ENCODE data around the gene NRL. TPM values are rescaled to one million over a fixed set of nuclear protein-coding genes. Genes with fewer than 3 reads are reported as not detected.

Gene NRL
- total RNA-seq, 4 donors from 2014 or later: 2.2 to 2.9 (median 2.3) TPM

DNA sequence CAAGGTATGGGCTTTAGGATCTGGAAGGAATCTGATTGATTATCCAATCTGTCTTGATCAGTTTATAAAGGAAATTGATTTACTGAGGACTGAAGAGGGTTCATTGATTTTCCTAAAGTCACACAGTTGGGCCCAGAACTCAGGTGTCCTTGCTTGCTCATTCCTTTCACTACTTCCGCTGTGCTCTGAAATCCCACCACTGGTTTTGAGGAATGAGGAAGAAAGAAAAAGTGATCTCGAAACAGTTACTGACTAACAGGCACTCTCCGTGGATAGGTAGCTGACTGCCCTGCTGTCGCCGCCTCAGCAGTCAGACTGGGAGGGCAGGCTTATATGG, 15.6 kb upstream of the NRL start, which contains the start of gene FITM1:
FITM1 (plus strand) TSS at position 280 of the 337 bp plus-strand sequence. CDS start 905 bp downstream, outside the sequence.
- Histone ChIP-seq H3K4me3 (no peak within 1 kb of the TSS), H3K36me3 (no peaks in the 10 kb centered on the region), H3K27ac (peak within 1 kb of the TSS; percentile 24), H3K9me3 (no peaks in the 10 kb centered on the region), H3K27me3 (no peaks in the 10 kb centered on the region), H3K4me1 (peaks cover 13% of the 10 kb centered on the region)
- WGBS: 93% methylated on average over 5 of the region's 5 CpGs
- TF ChIP-seq, protein P1, sequence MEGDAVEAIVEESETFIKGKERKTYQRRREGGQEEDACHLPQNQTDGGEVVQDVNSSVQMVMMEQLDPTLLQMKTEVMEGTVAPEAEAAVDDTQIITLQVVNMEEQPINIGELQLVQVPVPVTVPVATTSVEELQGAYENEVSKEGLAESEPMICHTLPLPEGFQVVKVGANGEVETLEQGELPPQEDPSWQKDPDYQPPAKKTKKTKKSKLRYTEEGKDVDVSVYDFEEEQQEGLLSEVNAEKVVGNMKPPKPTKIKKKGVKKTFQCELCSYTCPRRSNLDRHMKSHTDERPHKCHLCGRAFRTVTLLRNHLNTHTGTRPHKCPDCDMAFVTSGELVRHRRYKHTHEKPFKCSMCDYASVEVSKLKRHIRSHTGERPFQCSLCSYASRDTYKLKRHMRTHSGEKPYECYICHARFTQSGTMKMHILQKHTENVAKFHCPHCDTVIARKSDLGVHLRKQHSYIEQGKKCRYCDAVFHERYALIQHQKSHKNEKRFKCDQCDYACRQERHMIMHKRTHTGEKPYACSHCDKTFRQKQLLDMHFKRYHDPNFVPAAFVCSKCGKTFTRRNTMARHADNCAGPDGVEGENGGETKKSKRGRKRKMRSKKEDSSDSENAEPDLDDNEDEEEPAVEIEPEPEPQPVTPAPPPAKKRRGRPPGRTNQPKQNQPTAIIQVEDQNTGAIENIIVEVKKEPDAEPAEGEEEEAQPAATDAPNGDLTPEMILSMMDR (IDR thresholded peaks at IDR 0.05): no peak
- TF ChIP-seq EP300 (IDR thresholded peaks at IDR 0.05) (no peak), POLR2A (IDR thresholded peaks at IDR 0.05) (no peak), POLR2AphosphoS5 (IDR thresholded peaks at IDR 0.05) (no peak)
- no peak for DNase-seq (ENCODE audit: low spot score in 2 of 2)

DNA sequence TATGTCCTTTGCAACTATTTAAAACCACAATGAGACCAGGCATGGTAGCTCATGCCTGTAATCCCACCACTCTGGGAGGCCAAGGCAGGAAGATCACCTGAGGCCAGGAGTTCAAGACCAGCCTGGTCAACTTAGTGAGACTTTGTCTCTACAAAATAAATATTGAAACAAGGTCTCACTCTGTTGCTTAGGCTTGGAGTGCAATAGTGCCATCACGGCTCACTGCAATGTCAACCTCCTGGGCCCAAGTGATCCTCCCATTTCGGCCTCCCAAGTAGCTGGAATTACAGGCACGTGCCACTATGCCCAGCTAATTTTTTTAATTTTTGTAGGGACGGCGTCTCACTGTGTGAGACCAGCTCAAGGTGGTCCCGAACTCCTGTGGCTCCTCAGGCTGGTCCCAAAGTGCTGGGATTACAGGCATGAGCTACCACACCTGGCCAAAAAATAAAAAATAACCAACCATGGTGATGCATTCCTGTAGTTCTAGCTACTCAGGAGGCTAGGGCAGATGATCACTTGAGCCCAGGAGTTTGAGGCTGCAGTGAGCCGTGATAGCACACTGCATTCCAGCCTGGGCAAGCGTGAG, 14.8 kb upstream of the NRL start:
- no peak overlapping the region for H3K4me3 ChIP-seq
- H3K4me1 ChIP-seq: peaks cover 11% of the 10 kb centered on the region
- WGBS: 98% methylated on average over 8 of the region's 8 CpGs
- DNase-seq (ENCODE audit: low spot score in 2 of 2): no peak
- H3K9me3 ChIP-seq: no peaks in the 10 kb centered on the region
- H3K27me3 ChIP-seq: no peaks in the 10 kb centered on the region
- TF ChIP-seq POLR2A (IDR thresholded peaks at IDR 0.05) (no peak), POLR2AphosphoS5 (IDR thresholded peaks at IDR 0.05) (no peak), EP300 (IDR thresholded peaks at IDR 0.05) (no peak)
- TF ChIP-seq, protein P1 (IDR thresholded peaks at IDR 0.05): no peak
- peaks cover 3% of the 10 kb centered on the region for H3K36me3 ChIP-seq
- H3K27ac ChIP-seq: no peak overlapping the region

DNA sequence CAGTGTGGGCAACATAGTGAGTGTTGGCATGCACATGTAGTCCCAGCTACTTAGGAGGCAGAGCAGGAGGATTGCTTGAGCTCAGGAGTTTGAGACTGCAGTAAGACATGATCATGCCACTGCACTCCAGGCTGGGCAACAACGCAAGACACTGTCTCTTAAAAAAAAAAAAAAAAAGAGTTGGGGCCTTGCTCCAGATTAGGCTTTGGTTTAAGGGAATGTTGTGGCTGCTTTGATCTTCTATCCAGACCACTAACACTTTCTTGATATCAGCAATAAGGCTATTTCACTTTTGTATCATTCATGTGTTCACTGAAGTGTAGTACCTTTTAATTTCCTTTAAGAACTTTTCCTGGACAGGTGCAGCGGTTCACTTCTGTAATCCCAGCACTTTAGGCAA, 12.9 kb upstream of the NRL start:
- WGBS: 82% methylated on average over 2 of the region's 2 CpGs
- TF ChIP-seq POLR2AphosphoS5 (IDR thresholded peaks at IDR 0.05) (no peak), POLR2A (IDR thresholded peaks at IDR 0.05) (no peak), EP300 (IDR thresholded peaks at IDR 0.05) (no peak)
- TF ChIP-seq, protein P1 (IDR thresholded peaks at IDR 0.05): no peak

DNA sequence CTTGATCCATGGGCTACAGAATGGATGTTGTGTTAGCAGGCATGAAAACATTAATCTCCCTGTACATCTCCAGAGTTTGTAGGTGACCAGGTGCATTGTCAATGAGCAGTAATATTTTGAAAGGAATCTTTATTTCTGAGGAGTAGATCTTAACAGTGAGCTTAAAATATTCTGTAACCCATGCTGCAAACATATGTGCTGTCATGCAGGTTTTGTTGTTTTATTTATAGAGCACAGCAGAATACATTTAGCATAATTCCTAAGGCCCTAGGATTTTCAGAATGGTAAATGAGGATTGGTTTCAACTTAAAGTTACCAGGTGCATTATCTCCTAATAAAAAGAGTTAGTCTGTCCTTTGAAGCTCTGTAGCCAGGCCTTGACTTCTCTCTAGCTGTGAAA, 12.2 kb upstream of the NRL start:
- Histone ChIP-seq H3K9me3 (no peaks in the 10 kb centered on the region), H3K27ac (no peak overlapping the region), H3K27me3 (no peaks in the 10 kb centered on the region), H3K4me1 (peaks cover 2% of the 10 kb centered on the region), H3K4me3 (no peak overlapping the region), H3K36me3 (peaks cover 24% of the 10 kb centered on the region)
- no peak for DNase-seq (ENCODE audit: low spot score in 2 of 2)
- TF ChIP-seq POLR2A (IDR thresholded peaks at IDR 0.05) (no peak), EP300 (IDR thresholded peaks at IDR 0.05) (no peak), POLR2AphosphoS5 (IDR thresholded peaks at IDR 0.05) (no peak)
- TF ChIP-seq, protein P1 (IDR thresholded peaks at IDR 0.05): no peak

More for the DNA sequence above, 12.9 kb upstream of the NRL start:
- no peak overlapping the region for H3K27ac ChIP-seq
- peaks cover 17% of the 10 kb centered on the region for H3K36me3 ChIP-seq
- peaks cover 9% of the 10 kb centered on the region for H3K4me1 ChIP-seq
- H3K4me3 ChIP-seq: no peak overlapping the region
- no peaks in the 10 kb centered on the region for H3K9me3 ChIP-seq
- no peaks in the 10 kb centered on the region for H3K27me3 ChIP-seq
- no peak for DNase-seq (ENCODE audit: low spot score in 2 of 2)

DNA sequence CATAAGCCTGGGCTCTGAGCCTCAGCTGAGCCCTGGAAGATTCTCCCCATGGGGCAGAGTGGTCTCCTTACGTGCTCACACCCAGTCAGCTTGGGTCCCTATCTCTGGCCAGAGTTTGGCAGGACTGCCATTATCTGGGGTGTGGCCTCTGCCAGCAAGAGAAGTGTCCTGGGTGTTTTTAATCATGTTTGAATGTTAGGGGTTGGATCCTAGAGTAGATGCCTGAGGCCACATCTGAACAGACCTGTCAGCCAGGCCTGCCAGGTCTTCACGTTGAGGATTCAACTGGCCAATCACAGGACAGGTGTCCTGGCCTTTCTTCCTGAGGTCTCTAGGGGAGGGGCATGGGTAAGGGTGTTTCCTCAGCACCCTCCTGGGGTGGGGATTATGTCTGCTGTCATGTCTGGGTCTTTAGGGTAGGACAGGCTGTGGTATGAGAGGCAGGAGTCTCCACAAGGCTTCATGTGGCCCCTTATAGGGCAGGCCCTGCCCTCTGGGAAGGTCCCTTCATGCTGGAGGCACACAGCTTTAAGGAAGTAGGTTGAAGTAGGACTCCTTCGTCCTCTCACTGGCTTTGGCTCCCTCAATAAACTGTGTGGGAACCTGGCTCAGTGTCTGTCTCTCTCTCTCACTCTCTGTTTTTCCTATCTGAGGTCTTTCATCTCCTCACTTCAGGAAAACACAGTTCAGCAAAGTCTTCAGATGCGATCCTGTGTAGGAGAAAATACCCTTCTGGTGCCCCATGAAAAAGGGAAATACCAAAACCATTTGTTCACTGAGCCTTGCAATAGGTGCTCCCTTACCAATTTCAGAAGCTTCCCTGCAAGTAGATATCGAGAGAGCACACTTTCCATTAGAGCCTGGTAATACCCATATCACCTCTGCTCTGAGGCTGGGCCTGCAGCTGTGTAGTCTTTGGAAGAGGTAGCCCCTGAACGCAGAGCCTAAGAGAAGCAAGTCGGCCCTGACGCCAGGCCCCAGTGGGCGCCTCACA, 9.0 kb upstream of the NRL start:
- 82% methylated on average over 9 of the region's 9 CpGs for WGBS
- Histone ChIP-seq H3K27me3 (no peaks in the 10 kb centered on the region), H3K27ac (no peak overlapping the region), H3K4me1 (no peaks in the 10 kb centered on the region), H3K4me3 (no peak overlapping the region), H3K9me3 (no peaks in the 10 kb centered on the region), H3K36me3 (peaks cover 56% of the 10 kb centered on the region)
- DNase-seq (ENCODE audit: low spot score in 2 of 2): peak in 1 of 2 donors; percentile 29
- TF ChIP-seq EP300 (IDR thresholded peaks at IDR 0.05): no peak
- TF ChIP-seq POLR2A (IDR thresholded peaks at IDR 0.05): no peak
- TF ChIP-seq, protein P1 (IDR thresholded peaks at IDR 0.05): no peak
- no peak for TF ChIP-seq POLR2AphosphoS5 (IDR thresholded peaks at IDR 0.05)
